HepG2 (cell line): Measurements from ENCODE around the gene ARHGAP23. TPM values are rescaled to one million over a fixed set of nuclear protein-coding genes. Genes with fewer than 3 reads are reported as not detected.

Experiments
- ATAC-seq: fragments of 200-7000 bp; cut with Tn5 transposase; 3 replicates; pipeline ENCODE4 v1.9.1; 2020; ENCODE audit warnings: mild to moderate bottlenecking, moderate library complexity
- BruUV-seq: library from RNA; stranded (reverse); fragments of 400-500 nt; replicated peaks from 2 replicates; lab custom pipeline; 2021; lab: Mats Ljungman, UMichigan
- CTCF ChIA-PET: fragments of 300-600 bp; formaldehyde crosslinking; extraction: SDS; loops from one replicate; lab custom pipeline; 2021; ENCODE audit warnings: low total read pairs, inconsistent platforms, low intra/inter-chr PET ratio; lab: Yijun Ruan, JAX
- POLR2A ChIA-PET: fragments of 350-600 bp; sonication (Branson Sonifier 250); formaldehyde crosslinking; loops from one replicate; lab custom pipeline; 2020; ENCODE audit warnings: antibody characterized with exemption, inconsistent platforms; lab: Yijun Ruan, JAX
- DNase-seq: peaks from one replicate; pipeline ENCODE4 v3.0.0-alpha.2; 2015; ENCODE audit warnings: low spot score
- FAIRE-seq: peaks from 3 replicates; lab custom pipeline; 2011; peaks lifted over from hg19 to GRCh38; lab: Jason Lieb, UNC
- H2AFZ ChIP-seq: one replicate; pipeline ENCODE4 v1.6.1; 2011; ENCODE audit warnings: low read length, inconsistent platforms
- H3K27ac ChIP-seq: fragments of 300-600 bp; 3 replicates; pipeline ENCODE4 v1.8.0; 2011; ENCODE audit warnings: mixed run types, mild to moderate bottlenecking, mixed read lengths, low read length, inconsistent platforms; ENCODE audit not compliant: insufficient read depth; ENCODE audit errors: extremely low read length
- H3K27me3 ChIP-seq, 2 experiments: fragments of 200-600 bp in 1 of 2; 2 replicates in 1 of 2; 3 replicates in 1 of 2; pipeline versions ENCODE4 v1.6.0 to v1.8.0; 2011; ENCODE audit warnings: low read length in 2 of 2, mild to moderate bottlenecking in 2 of 2, moderate library complexity in 2 of 2, inconsistent platforms in 1 of 2; ENCODE audit not compliant: insufficient read depth in 2 of 2, control insufficient read depth in 1 of 2
- H3K36me3 ChIP-seq, 2 experiments: fragments of 200-600 bp in 1 of 2; replicated peaks in 1 of 2; 2 replicates in 1 of 2; 3 replicates in 1 of 2; pipeline versions ENCODE4 v1.5.1 to v1.8.0; 2011; ENCODE audit warnings: low read length in 2 of 2, inconsistent platforms in 1 of 2; ENCODE audit not compliant: insufficient read depth in 2 of 2, control insufficient read depth in 1 of 2
- H3K4me1 ChIP-seq: 2 replicates; pipeline ENCODE4 v1.5.1; 2012; ENCODE audit warnings: low read length, inconsistent platforms; ENCODE audit not compliant: insufficient read depth
- H3K4me2 ChIP-seq: 2 replicates; pipeline ENCODE4 v1.6.0; 2011; ENCODE audit warnings: low read depth, low read length, inconsistent platforms
- H3K4me3 ChIP-seq, 3 experiments: fragments of 200-600 bp in 1 of 3; sonication (generic), shearing (Covaris generic) in 1 of 3; replicated peaks in 1 of 3; 2 replicates each; pipeline ENCODE4 v1.5.1; 2011 to 2016; ENCODE audit warnings: low read length in 3 of 3, inconsistent platforms in 2 of 3, low read depth in 2 of 3, mild to moderate bottlenecking in 2 of 3, control low read depth in 1 of 3, mixed read lengths in 1 of 3; ENCODE audit not compliant: insufficient read depth in 1 of 3
- H3K79me2 ChIP-seq: one replicate; pipeline ENCODE4 v1.6.1; 2011; ENCODE audit warnings: low read length, inconsistent platforms; ENCODE audit not compliant: insufficient read depth
- H3K9ac ChIP-seq: 2 replicates; pipeline ENCODE4 v1.6.0; 2011; ENCODE audit warnings: mild to moderate bottlenecking, low read depth, low read length, inconsistent platforms; ENCODE audit not compliant: insufficient read depth
- H3K9me3 ChIP-seq: 2 replicates; pipeline ENCODE4 v1.5.1; 2012; ENCODE audit warnings: mild to moderate bottlenecking, low read length
- H4K20me1 ChIP-seq: 2 replicates; pipeline ENCODE4 v1.6.0; 2011; ENCODE audit warnings: inconsistent platforms, mild to moderate bottlenecking, low read length, moderate library complexity; ENCODE audit not compliant: insufficient read depth
- CCAR2 ChIP-seq: fragments of 200-400 bp; formaldehyde crosslinking; optimal IDR thresholded peaks from 2 replicates; pipeline ENCODE3; 2018; ENCODE audit warnings: low read depth, mild to moderate bottlenecking, low read length, moderate library complexity
- HMG20A ChIP-seq: IDR thresholded peaks from 2 replicates; pipeline ENCODE4 v1.6.1; 2016; ENCODE audit warnings: borderline replicate concordance
- JDP2 ChIP-seq: sonication (generic); formaldehyde crosslinking; IDR thresholded peaks from 2 replicates; pipeline ENCODE4 v1.8.1; 2022; ENCODE audit warnings: missing genetic modification reagents, borderline replicate concordance
- KLF13 ChIP-seq: sonication (generic); formaldehyde crosslinking; IDR thresholded peaks from 2 replicates; pipeline ENCODE4 v1.4.0; 2020; ENCODE audit warnings: mild to moderate bottlenecking, missing genetic modification reagents
- MLX ChIP-seq: IDR thresholded peaks from 2 replicates; pipeline ENCODE4 v1.6.1; 2016
- NR2F1 ChIP-seq, 2 experiments: fragments of 450-650 bp in 1 of 2; formaldehyde crosslinking in 1 of 2; IDR thresholded peaks; 2 replicates each; pipeline versions ENCODE4 v1.5.0 to v1.6.1; 2016 to 2020; ENCODE audit warnings: mild to moderate bottlenecking in 1 of 2, missing compliant biosample characterization in 1 of 2, missing genetic modification reagents in 1 of 2, moderate library complexity in 1 of 2
- NR2F6 ChIP-seq, 2 experiments: IDR thresholded peaks; 2 replicates each; pipeline ENCODE4 v1.6.1; 2016; ENCODE audit warnings: antibody characterized with exemption in 1 of 2, mild to moderate bottlenecking in 1 of 2
- PAF1 ChIP-seq: IDR thresholded peaks from 2 replicates; pipeline ENCODE4 v1.6.1; 2016; ENCODE audit warnings: missing genetic modification reagents, missing compliant biosample characterization
- RBAK ChIP-seq: sonication (generic); formaldehyde crosslinking; IDR thresholded peaks from 2 replicates; pipeline ENCODE4 v1.5.1; 2020; ENCODE audit warnings: mild to moderate bottlenecking, missing genetic modification reagents
- SRY ChIP-seq: sonication (generic); formaldehyde crosslinking; IDR thresholded peaks from 2 replicates; pipeline ENCODE4 v1.8.0; 2022; ENCODE audit warnings: mild to moderate bottlenecking, missing genetic modification reagents
- ZBTB2 ChIP-seq: sonication (generic); formaldehyde crosslinking; IDR thresholded peaks from 2 replicates; pipeline ENCODE4 v1.8.0; 2022; ENCODE audit warnings: low read depth, missing genetic modification reagents
- ZBTB39 ChIP-seq: sonication (generic); formaldehyde crosslinking; IDR thresholded peaks from 2 replicates; pipeline ENCODE4 v1.5.0; 2020; ENCODE audit warnings: missing genetic modification reagents
- ZNF143 ChIP-seq: sonication (generic); formaldehyde crosslinking; IDR thresholded peaks from 2 replicates; pipeline ENCODE4 v1.4.0; 2020; ENCODE audit warnings: missing genetic modification reagents
- ZNF17 ChIP-seq: sonication (generic); formaldehyde crosslinking; IDR thresholded peaks from 2 replicates; pipeline ENCODE4 v1.5.0; 2020; ENCODE audit warnings: mild to moderate bottlenecking, missing genetic modification reagents
- ZNF549 ChIP-seq: sonication (generic); formaldehyde crosslinking; IDR thresholded peaks from 2 replicates; pipeline ENCODE4 v1.5.0; 2020; ENCODE audit warnings: missing genetic modification reagents
- ZNF660 ChIP-seq: sonication (generic); formaldehyde crosslinking; IDR thresholded peaks from 2 replicates; pipeline ENCODE4 v1.5.1; 2020; ENCODE audit warnings: mild to moderate bottlenecking, low read depth, missing genetic modification reagents, borderline replicate concordance
- WGBS: methylation state at CpG from one replicate; pipeline ENCODE4 v1.1.6; 2017; ENCODE audit warnings: low lambda C conversion rate; 5-methylcytosine and 5-hydroxymethylcytosine counted together
- in situ Hi-C: cut with HindIII; loops from 2 replicates; pipeline ENCODE4 v1.10.0; 2017; ENCODE audit warnings: low pct_unique_long_range_greater_than_20kb; ENCODE audit not compliant: extremely low pct_ligation_motif_present
- intact Hi-C: fragments of 100-400 bp; cut with micrococcal nuclease; formaldehyde crosslinking; loops from one replicate; pipeline ENCODE4 v1.10.0; 2022; ENCODE audit not compliant: unreplicated experiment
- polyA plus RNA-seq, 8 experiments: library from polyadenylated mRNA; depleted of rRNA in 3 of 8; stranded (reverse) in 7 of 8; unstranded in 1 of 8; fragments of >200 nt; fragmentation: Illumina TruSeq in 4 of 8; extraction: Trizol in 4 of 8; gene quantifications; 2 replicates each; pipeline versions ENCODE4 v1.2.1 to v1.2.3, GENCODE V29; 2011 to 2016; ENCODE audit warnings: low read depth in 4 of 8, missing spikeins in 1 of 8, mixed read lengths in 1 of 8; ENCODE audit not compliant: insufficient read depth in 1 of 8
- total RNA-seq, 5 experiments: library from RNA; depleted of rRNA; stranded (reverse); fragments of >200 nt; fragmentation: Illumina TruSeq; extraction: Trizol; gene quantifications; 2 replicates each; pipeline ENCODE4 v1.2.3, GENCODE V29; 2016; ENCODE audit warnings: low read depth in 1 of 5

Gene ARHGAP23
- total and polyA plus RNA-seq, 2 of the 13 experiments (the other 11 are each of a cell fraction or from before 2014, with no cell fraction given) = 0.03 TPM; not detected in 1

- Histone ChIP-seq H3K27ac (no peak overlapping the region), H3K4me3 (no peak overlapping the region), H3K27me3 (peaks cover 2 to 11% of the 10 kb centered on the region in 2 experiments; a peak in 3 of 5 replicates), H2AFZ (no peak overlapping the region), H3K4me1 (peaks cover 16% of the 10 kb centered on the region), H4K20me1 (0 out of 2 replicates have a peak, but pooled peaks cover 4% of the 10 kb centered on the region), H3K79me2 (no peaks in the 10 kb centered on the region), H3K9ac (no peak overlapping the region), H3K9me3 (no peaks in the 10 kb centered on the region), H3K4me2 (no peak overlapping the region), H3K36me3 (no peaks in the 10 kb centered on the region)
- no peak for TF ChIP-seq NR2F1 (CRISPR knock-in tag; IDR thresholded peaks at IDR 0.05)
- TF ChIP-seq JDP2 (CRISPR knock-in tag) = no peak
- no peak for TF ChIP-seq MLX (CRISPR knock-in tag)
- no peak for TF ChIP-seq CCAR2
- TF ChIP-seq SRY (CRISPR knock-in tag) = no peak
- no peak for TF ChIP-seq ZNF660
- TF ChIP-seq HMG20A (CRISPR knock-in tag) = no peak
- no peak for TF ChIP-seq RBAK
- TF ChIP-seq ZNF143 = no peak
- no peak for TF ChIP-seq KLF13 (CRISPR knock-in tag)
- TF ChIP-seq ZBTB2 (CRISPR knock-in tag) = no peak
- TF ChIP-seq NR2F6 (IDR thresholded peaks at IDR 0.05) = no peak
- TF ChIP-seq NR2F6 (CRISPR knock-in tag; IDR thresholded peaks at IDR 0.05) = no peak
- TF ChIP-seq ZNF549 (CRISPR knock-in tag) = no peak
- no peak for TF ChIP-seq PAF1 (CRISPR knock-in tag)
- TF ChIP-seq ZNF17 (CRISPR knock-in tag) = no peak
- no peak for TF ChIP-seq ZBTB39 (CRISPR knock-in tag)
- FAIRE-seq (no peak), ATAC-seq (no peak), DNase-seq (no peak)
- CTCF ChIA-PET = no interaction called here
- in situ Hi-C loops = no loop called here
- BruUV-seq = no TSS peak
- intact Hi-C loops = no loop called here
- POLR2A ChIA-PET = no interaction called here
- 75% methylated on average over 4 of the region's 4 CpGs for WGBS
Observed at GRCh38 chr17:38549285-38549684, 121.0 kb downstream of the ARHGAP23 start.
